IMR-90 (cell line): ENCODE results near the gene GCC2. TPM values are rescaled to one million over a fixed set of nuclear protein-coding genes. Genes with fewer than 3 reads are reported as not detected.

ENCODE experiments used
- ATAC-seq: fragments of 200-7000 bp; cut with Tn5 transposase; 2 replicates; pipeline ENCODE4 v1.9.1; 2020; ENCODE audit warnings: low read depth, mild to moderate bottlenecking, moderate library complexity
- BruUV-seq: library from RNA; stranded (reverse); fragments of 400-500 nt; replicated peaks from 2 replicates; lab custom pipeline; 2021; lab: Mats Ljungman, UMichigan
- CTCF ChIA-PET: fragments of 300-600 bp; formaldehyde crosslinking; extraction: SDS; loops from one replicate; lab custom pipeline; 2021; ENCODE audit warnings: antibody characterized with exemption; lab: Yijun Ruan, JAX
- POLR2A ChIA-PET: fragments of 300-600 bp; sonication (Branson Sonifier 250); formaldehyde crosslinking; loops from one replicate; lab custom pipeline; 2022; ENCODE audit warnings: antibody characterized with exemption; ENCODE audit not compliant: unreplicated experiment; lab: Charles Lee
- DNase-seq: peaks from one replicate; pipeline ENCODE4 v3.0.0; 2013
- H2AFZ ChIP-seq: replicated peaks from 2 replicates; pipeline ENCODE3; 2013; ENCODE audit warnings: low read length, mild to moderate bottlenecking; ENCODE audit not compliant: poor library complexity
- H2AK5ac ChIP-seq: 2 replicates; pipeline ENCODE4 v1.6.1; 2013; ENCODE audit warnings: low read depth, low read length, inconsistent platforms
- H2AK9ac ChIP-seq: replicated peaks from 2 replicates; pipeline ENCODE3; 2013; ENCODE audit warnings: mild to moderate bottlenecking, low read depth, low read length, moderate library complexity; ENCODE audit not compliant: poor library complexity
- H2BK120ac ChIP-seq: 2 replicates; pipeline ENCODE4 v1.6.1; 2013; ENCODE audit warnings: low read depth, low read length, inconsistent platforms
- H2BK15ac ChIP-seq: 3 replicates; pipeline ENCODE4 v1.6.1; 2013; ENCODE audit warnings: low read depth, low read length, inconsistent platforms
- H2BK20ac ChIP-seq: 2 replicates; pipeline ENCODE4 v1.6.1; 2013; ENCODE audit warnings: low read depth, mild to moderate bottlenecking, inconsistent platforms, low read length, moderate library complexity
- H2BK5ac ChIP-seq: 2 replicates; pipeline ENCODE4 v1.6.1; 2013; ENCODE audit warnings: mild to moderate bottlenecking, low read depth, low read length, inconsistent platforms; ENCODE audit not compliant: poor library complexity, severe bottlenecking
- H3K14ac ChIP-seq: replicated peaks from 2 replicates; pipeline ENCODE4 v1.6.1; 2013; ENCODE audit warnings: low read depth, low read length, inconsistent platforms
- H3K18ac ChIP-seq: 2 replicates; pipeline ENCODE4 v1.6.1; 2013; ENCODE audit warnings: low read depth, low read length, control low read depth
- H3K23ac ChIP-seq: 2 replicates; pipeline ENCODE4 v1.6.1; 2013; ENCODE audit warnings: low read depth, low read length, inconsistent platforms
- H3K27ac ChIP-seq: 2 replicates; pipeline ENCODE4 v1.5.1; 2013; ENCODE audit warnings: mild to moderate bottlenecking, control low read depth, low read length; ENCODE audit not compliant: insufficient read depth
- H3K27me3 ChIP-seq: 2 replicates; pipeline ENCODE4 v1.6.1; 2013; ENCODE audit warnings: low read length; ENCODE audit not compliant: control insufficient read depth, insufficient read depth
- H3K36me3 ChIP-seq: 2 replicates; pipeline ENCODE4 v1.6.1; 2013; ENCODE audit warnings: low read length, mixed read lengths; ENCODE audit not compliant: control insufficient read depth, insufficient read depth
- H3K4ac ChIP-seq: 2 replicates; pipeline ENCODE4 v1.6.1; 2013; ENCODE audit warnings: low read depth, low read length, inconsistent platforms
- H3K4me1 ChIP-seq: 2 replicates; pipeline ENCODE4 v1.6.1; 2013; ENCODE audit warnings: low read length, mixed read lengths; ENCODE audit not compliant: control insufficient read depth, insufficient read depth
- H3K4me2 ChIP-seq: 2 replicates; pipeline ENCODE4 v1.6.1; 2013; ENCODE audit warnings: low read depth, mild to moderate bottlenecking, control low read depth, low read length, moderate library complexity
- H3K4me3 ChIP-seq: 2 replicates; pipeline ENCODE4 v1.5.1; 2013; ENCODE audit warnings: low read depth, mild to moderate bottlenecking, control low read depth, low read length, moderate library complexity; ENCODE audit not compliant: insufficient read depth
- H3K56ac ChIP-seq: 2 replicates; pipeline ENCODE4 v1.6.1; 2013; ENCODE audit warnings: low read length, inconsistent platforms; ENCODE audit not compliant: insufficient read depth; ENCODE audit errors: extremely low read depth
- H3K79me1 ChIP-seq, 2 experiments: 2 replicates each; pipeline ENCODE4 v1.6.1; 2013; ENCODE audit warnings: low read length in 2 of 2, inconsistent platforms in 1 of 2, low read depth in 1 of 2
- H3K9ac ChIP-seq: 2 replicates; pipeline ENCODE4 v1.6.1; 2013; ENCODE audit warnings: low read depth, low read length, control low read depth
- H3K9me1 ChIP-seq: 2 replicates; pipeline ENCODE4 v1.6.1; 2013; ENCODE audit warnings: low read length, inconsistent platforms; ENCODE audit not compliant: insufficient read depth
- H3K9me3 ChIP-seq: 2 replicates; pipeline ENCODE4 v1.6.1; 2013; ENCODE audit warnings: low read length; ENCODE audit not compliant: control insufficient read depth, insufficient read depth
- H4K20me1 ChIP-seq: 2 replicates; pipeline ENCODE4 v1.6.1; 2013; ENCODE audit warnings: low read length, inconsistent platforms; ENCODE audit not compliant: insufficient read depth
- H4K5ac ChIP-seq: 2 replicates; pipeline ENCODE4 v1.6.1; 2013; ENCODE audit warnings: mild to moderate bottlenecking, low read depth, low read length, control low read depth
- H4K8ac ChIP-seq, 2 experiments: 2 replicates each; pipeline ENCODE4 v1.6.1; 2013; ENCODE audit warnings: low read depth in 2 of 2, low read length in 2 of 2, control low read depth in 1 of 2, inconsistent platforms in 1 of 2
- H4K91ac ChIP-seq: 2 replicates; pipeline ENCODE4 v1.6.1; 2013; ENCODE audit warnings: low read depth, low read length, inconsistent platforms; ENCODE audit not compliant: insufficient read depth
- BHLHE40 ChIP-seq: fragments of 150-350 bp; IDR thresholded peaks from 2 replicates; pipeline ENCODE4 v1.6.1; 2016; ENCODE audit warnings: mild to moderate bottlenecking, low read depth, low read length
- CEBPB ChIP-seq: IDR thresholded peaks from 2 replicates; pipeline ENCODE4 v1.6.1; 2012; ENCODE audit warnings: low read depth, low read length, improper control_type of control experiment
- CHD1 ChIP-seq: IDR thresholded peaks from 2 replicates; pipeline ENCODE4 v1.6.1; 2012; ENCODE audit warnings: low read depth, low read length, improper control_type of control experiment
- ELK1 ChIP-seq: fragments of 150-350 bp; IDR thresholded peaks from 2 replicates; pipeline ENCODE4 v1.6.1; 2016; ENCODE audit warnings: low read depth, mild to moderate bottlenecking, low read length, moderate library complexity, borderline replicate concordance
- FOS ChIP-seq: fragments of 150-350 bp; IDR thresholded peaks from 2 replicates; pipeline ENCODE4 v1.6.1; 2016; ENCODE audit warnings: low read depth, low read length
- MAFK ChIP-seq: IDR thresholded peaks from 2 replicates; pipeline ENCODE4 v1.6.1; 2012; ENCODE audit warnings: low read depth, low read length, improper control_type of control experiment
- NFE2L2 ChIP-seq: fragments of 150-350 bp; IDR thresholded peaks from 2 replicates; pipeline ENCODE4 v1.6.1; 2016; ENCODE audit warnings: low read depth, mild to moderate bottlenecking, low read length
- POLR2A ChIP-seq: IDR thresholded peaks from 2 replicates; pipeline ENCODE4 v1.6.1; 2012; ENCODE audit warnings: mild to moderate bottlenecking, low read depth, low read length
- RAD21 ChIP-seq: IDR thresholded peaks from 2 replicates; pipeline ENCODE4 v1.6.1; 2012; ENCODE audit warnings: low read length, improper control_type of control experiment
- RCOR1 ChIP-seq: IDR thresholded peaks from 2 replicates; pipeline ENCODE4 v1.6.1; 2012; ENCODE audit warnings: mild to moderate bottlenecking, low read length, improper control_type of control experiment; ENCODE audit not compliant: insufficient replicate concordance
- RFX5 ChIP-seq: IDR thresholded peaks from 2 replicates; pipeline ENCODE4 v1.8.0; 2012; ENCODE audit warnings: low read depth, mild to moderate bottlenecking, low read length, moderate library complexity
- SMC3 ChIP-seq: fragments of 150-350 bp; IDR thresholded peaks from 2 replicates; pipeline ENCODE4 v1.6.1; 2016; ENCODE audit warnings: low read depth, mild to moderate bottlenecking, antibody characterized with exemption, low read length, moderate library complexity
- WGBS, 2 experiments: methylation state at CpG; one replicate each; pipeline versions ENCODE4 v1.1.5 to v1.1.7; 2013; ENCODE audit warnings: missing lambda C conversion rate in 2 of 2; ENCODE audit not compliant: insufficient read length in 1 of 2; ENCODE audit errors: extremely low coverage in 2 of 2; 5-methylcytosine and 5-hydroxymethylcytosine counted together
- dilution Hi-C: fragments of 300-500 bp; cut with HindIII; formaldehyde crosslinking; loops from one replicate; pipeline ENCODE4 v1.14.3; 2018; ENCODE audit warnings: low sequenced_read_pairs; ENCODE audit not compliant: unreplicated experiment
- in situ Hi-C: fragments of 300-500 bp; cut with MboI; formaldehyde crosslinking; loops from 3 replicates; pipeline ENCODE4 v1.14.3; 2019; ENCODE audit warnings: low sequenced_read_pairs, inconsistent platforms, mixed read lengths
- intact Hi-C: fragments of 100-400 bp; cut with micrococcal nuclease; formaldehyde crosslinking; loops from 2 replicates; pipeline ENCODE4 v1.10.0; 2022
- polyA plus RNA-seq, 3 experiments: library from polyadenylated mRNA; depleted of rRNA; stranded (reverse); fragments of >200 nt; gene quantifications; 2 replicates each; pipeline ENCODE4 v1.2.3, GENCODE V29; 2012; ENCODE audit warnings: low replicate concordance in 1 of 3
- total RNA-seq: library from RNA; depleted of rRNA; stranded (reverse); fragments of >200 nt; gene quantifications from 2 replicates; pipeline ENCODE4 v1.2.3, GENCODE V29; 2012
- TF ChIP-seq, protein P1 (sequence below): fragments of 150-350 bp; IDR thresholded peaks from 2 replicates; pipeline ENCODE4 v1.6.1; 2017; ENCODE audit warnings: mild to moderate bottlenecking, antibody characterized with exemption, low read length, low read depth
- TF ChIP-seq, protein P2 (sequence below): conservative IDR thresholded peaks from 2 replicates; pipeline ENCODE4 v1.5.1; 2012; ENCODE audit warnings: mild to moderate bottlenecking, low read depth, low read length, improper control_type of control experiment

Gene GCC2
- total and polyA plus RNA-seq, 2 of the 4 experiments (the other 2 are of a cell fraction): 6.4 to 8.6 TPM

- Histone ChIP-seq H2AK9ac (no peak overlapping the region), H3K27ac (no peak overlapping the region), H3K27me3 (no peaks in the 10 kb centered on the region; the same call in 1 of the 2 replicates), H3K4me1 (no peaks in the 10 kb centered on the region), H4K91ac (no peak overlapping the region), H3K9ac (no peak overlapping the region), H3K36me3 (no peaks in the 10 kb centered on the region), H2BK15ac (no peak overlapping the region), H4K8ac (no peak overlapping the region), H2AFZ (no peak overlapping the region), H3K4me2 (no peak overlapping the region), H3K79me1 (no peaks in the 10 kb centered on the region), H4K5ac (no peak overlapping the region), H3K9me3 (no peaks in the 10 kb centered on the region), H3K14ac (no peak overlapping the region), H4K20me1 (no peaks in the 10 kb centered on the region), H3K18ac (no peak overlapping the region), H3K4me3 (no peak overlapping the region), H3K4ac (no peak overlapping the region), H2BK5ac (no peak overlapping the region), H3K56ac (no peak overlapping the region), H3K23ac (no peak overlapping the region), H2BK120ac (no peak overlapping the region), H2AK5ac (no peak overlapping the region), H3K9me1 (no peaks in the 10 kb centered on the region), H2BK20ac (no peak overlapping the region)
- intact Hi-C loops: no loop called here
- ATAC-seq (no peak), DNase-seq (no peak)
- ChIA-PET POLR2A (no interaction called here), CTCF (interaction anchor here (1.0 kb wide), 1 partner anchor 158 kb away, joined by 3 read pairs; no protein-coding TSS in a partner anchor)
- WGBS, 2 experiments: no CpG with 5 or more reads among the region's 1 CpG
- TF ChIP-seq, protein P1, sequence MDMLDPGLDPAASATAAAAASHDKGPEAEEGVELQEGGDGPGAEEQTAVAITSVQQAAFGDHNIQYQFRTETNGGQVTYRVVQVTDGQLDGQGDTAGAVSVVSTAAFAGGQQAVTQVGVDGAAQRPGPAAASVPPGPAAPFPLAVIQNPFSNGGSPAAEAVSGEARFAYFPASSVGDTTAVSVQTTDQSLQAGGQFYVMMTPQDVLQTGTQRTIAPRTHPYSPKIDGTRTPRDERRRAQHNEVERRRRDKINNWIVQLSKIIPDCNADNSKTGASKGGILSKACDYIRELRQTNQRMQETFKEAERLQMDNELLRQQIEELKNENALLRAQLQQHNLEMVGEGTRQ: no peak
- TF ChIP-seq MAFK: no peak
- TF ChIP-seq RCOR1: no peak
- TF ChIP-seq RAD21: no peak
- TF ChIP-seq RFX5: no peak
- TF ChIP-seq CEBPB: no peak
- TF ChIP-seq NFE2L2: no peak
- no peak for TF ChIP-seq CHD1
- TF ChIP-seq ELK1: no peak
- TF ChIP-seq FOS: no peak
- TF ChIP-seq SMC3: no peak
- no peak for TF ChIP-seq POLR2A
- no peak for TF ChIP-seq BHLHE40
- TF ChIP-seq, protein P2, sequence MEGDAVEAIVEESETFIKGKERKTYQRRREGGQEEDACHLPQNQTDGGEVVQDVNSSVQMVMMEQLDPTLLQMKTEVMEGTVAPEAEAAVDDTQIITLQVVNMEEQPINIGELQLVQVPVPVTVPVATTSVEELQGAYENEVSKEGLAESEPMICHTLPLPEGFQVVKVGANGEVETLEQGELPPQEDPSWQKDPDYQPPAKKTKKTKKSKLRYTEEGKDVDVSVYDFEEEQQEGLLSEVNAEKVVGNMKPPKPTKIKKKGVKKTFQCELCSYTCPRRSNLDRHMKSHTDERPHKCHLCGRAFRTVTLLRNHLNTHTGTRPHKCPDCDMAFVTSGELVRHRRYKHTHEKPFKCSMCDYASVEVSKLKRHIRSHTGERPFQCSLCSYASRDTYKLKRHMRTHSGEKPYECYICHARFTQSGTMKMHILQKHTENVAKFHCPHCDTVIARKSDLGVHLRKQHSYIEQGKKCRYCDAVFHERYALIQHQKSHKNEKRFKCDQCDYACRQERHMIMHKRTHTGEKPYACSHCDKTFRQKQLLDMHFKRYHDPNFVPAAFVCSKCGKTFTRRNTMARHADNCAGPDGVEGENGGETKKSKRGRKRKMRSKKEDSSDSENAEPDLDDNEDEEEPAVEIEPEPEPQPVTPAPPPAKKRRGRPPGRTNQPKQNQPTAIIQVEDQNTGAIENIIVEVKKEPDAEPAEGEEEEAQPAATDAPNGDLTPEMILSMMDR: no peak
- in situ Hi-C loops: no loop called here
- no TSS peak for BruUV-seq
- dilution Hi-C loops: no loop called here
Observed at GRCh38 chr2:108436976-108437375, 12.0 kb upstream of the GCC2 start.
